EL (cell line): ENCODE data around the gene RBM22.

Source experiments
- DNase-seq: peaks from one replicate; pipeline ENCODE4 v3.0.0-alpha.2; 2016

RBM22 gene

GRCh38 chr5:150672237-150672883 is 28.5 kb downstream of the RBM22 start:
- peak; percentile 39 for DNase-seq

- DNase-seq: no peak
Observed at GRCh38 chr5:150671509-150672236, 29.2 kb downstream of the RBM22 start.

- no peak for DNase-seq
Observed at GRCh38 chr5:150670948-150671310, 29.9 kb downstream of the RBM22 start.

GRCh38 chr5:150670275-150670947 is 30.5 kb downstream of the RBM22 start:
- DNase-seq: no peak

- DNase-seq: peak; percentile 21
Observed at GRCh38 chr5:150665044-150665443, 35.8 kb downstream of the RBM22 start.

GRCh38 chr5:150663936-150664335 is 36.9 kb downstream of the RBM22 start:
- no peak for DNase-seq

GRCh38 chr5:150662731-150663516 is 37.9 kb downstream of the RBM22 start:
- DNase-seq: no peak

- DNase-seq: no peak
Observed at GRCh38 chr5:150661821-150662596, 38.9 kb downstream of the RBM22 start.

- DNase-seq: no peak
Observed at GRCh38 chr5:150661086-150661485, 39.8 kb downstream of the RBM22 start, which contains the start of gene MYOZ3. Gene MYOZ3 (plus strand): TSS chr5:150661251. CDS start chr5:150662942, 1,691 bp downstream.

- DNase-seq: no peak
Observed at GRCh38 chr5:150660108-150660831, 40.6 kb downstream of the RBM22 start.

GRCh38 chr5:150659360-150660107 is 41.3 kb downstream of the RBM22 start:
- DNase-seq: no peak

GRCh38 chr5:150658699-150659265 is 42.1 kb downstream of the RBM22 start:
- no peak for DNase-seq

- no peak for DNase-seq
Observed at GRCh38 chr5:150658121-150658520, 42.7 kb downstream of the RBM22 start.

- peak; percentile 64 for DNase-seq
Observed at GRCh38 chr5:150656191-150657132, 44.4 kb downstream of the RBM22 start.

- DNase-seq: no peak
Observed at GRCh38 chr5:150655221-150655620, 45.6 kb downstream of the RBM22 start.

GRCh38 chr5:150653762-150654556 is 46.9 kb downstream of the RBM22 start:
- no peak for DNase-seq

GRCh38 chr5:150653145-150653761 is 47.6 kb downstream of the RBM22 start:
- DNase-seq: peak; percentile 64
